HEK293T (cell line): ENCODE measurements around the gene CSDE1.

Experiments
- CTCF ChIA-PET: fragments of 350-600 bp; formaldehyde crosslinking; extraction: SDS; loops from one replicate; lab custom pipeline; 2021; ENCODE audit warnings: antibody characterized with exemption, inconsistent platforms; lab: Yijun Ruan, JAX
- POLR2A ChIA-PET: fragments of 350-600 bp; formaldehyde crosslinking; extraction: SDS; loops from one replicate; lab custom pipeline; 2020; ENCODE audit warnings: antibody characterized with exemption, inconsistent platforms; lab: Yijun Ruan, JAX
- DNase-seq: peaks from one replicate; pipeline ENCODE4 v3.0.0; 2012; ENCODE audit warnings: mixed read lengths; ENCODE audit errors: extremely low spot score
- ARNT ChIP-seq: fragments of 450-650 bp; IDR thresholded peaks from 2 replicates; pipeline ENCODE4 v1.6.1; 2017; ENCODE audit warnings: mild to moderate bottlenecking
- BHLHE40 ChIP-seq: fragments of 450-650 bp; IDR thresholded peaks from 2 replicates; pipeline ENCODE4 v1.6.1; 2016; ENCODE audit warnings: mild to moderate bottlenecking, moderate library complexity, borderline replicate concordance
- CTBP1 ChIP-seq: fragments of 450-650 bp; IDR thresholded peaks from 2 replicates; pipeline ENCODE4 v1.6.1; 2016; ENCODE audit warnings: borderline replicate concordance
- ELF4 ChIP-seq: fragments of 450-650 bp; IDR thresholded peaks from 2 replicates; pipeline ENCODE4 v1.6.1; 2017; ENCODE audit warnings: antibody characterized with exemption
- FOXA1 ChIP-seq: fragments of 450-650 bp; IDR thresholded peaks from 2 replicates; pipeline ENCODE4 v1.6.1; 2016; ENCODE audit warnings: mild to moderate bottlenecking
- FOXK2 ChIP-seq: fragments of 450-650 bp; IDR thresholded peaks from 2 replicates; pipeline ENCODE4 v1.6.1; 2016; ENCODE audit warnings: mild to moderate bottlenecking
- FOXM1 ChIP-seq: fragments of 450-650 bp; IDR thresholded peaks from 2 replicates; pipeline ENCODE4 v1.6.1; 2017; ENCODE audit warnings: mild to moderate bottlenecking, borderline replicate concordance
- HDGF ChIP-seq: fragments of 450-650 bp; IDR thresholded peaks from 2 replicates; pipeline ENCODE4 v1.6.1; 2017; ENCODE audit warnings: antibody characterized with exemption, borderline replicate concordance
- L3MBTL2 ChIP-seq: fragments of 450-650 bp; conservative IDR thresholded peaks from 2 replicates; pipeline ENCODE4 v1.6.1; 2016; ENCODE audit warnings: mild to moderate bottlenecking
- LEF1 ChIP-seq: fragments of 450-650 bp; IDR thresholded peaks from 2 replicates; pipeline ENCODE4 v1.6.1; 2017; ENCODE audit warnings: mild to moderate bottlenecking, borderline replicate concordance
- NFRKB ChIP-seq: fragments of 450-650 bp; IDR thresholded peaks from 2 replicates; pipeline ENCODE4 v1.6.1; 2016; ENCODE audit warnings: mild to moderate bottlenecking, moderate library complexity
- SP1 ChIP-seq: fragments of 450-650 bp; IDR thresholded peaks from 2 replicates; pipeline ENCODE4 v1.6.1; 2017
- SUZ12 ChIP-seq: fragments of 450-650 bp; IDR thresholded peaks from 2 replicates; pipeline ENCODE4 v1.6.1; 2016; ENCODE audit warnings: mild to moderate bottlenecking
- TARDBP ChIP-seq: fragments of 450-650 bp; IDR thresholded peaks from 2 replicates; pipeline ENCODE4 v1.6.1; 2016
- ZNF384 ChIP-seq: fragments of 450-650 bp; IDR thresholded peaks from 2 replicates; pipeline ENCODE4 v1.6.1; 2016
- TF ChIP-seq, protein P1 (sequence below): fragments of 450-650 bp; IDR thresholded peaks from 2 replicates; pipeline ENCODE4 v1.6.1; 2016

The CSDE1 gene

DNA sequence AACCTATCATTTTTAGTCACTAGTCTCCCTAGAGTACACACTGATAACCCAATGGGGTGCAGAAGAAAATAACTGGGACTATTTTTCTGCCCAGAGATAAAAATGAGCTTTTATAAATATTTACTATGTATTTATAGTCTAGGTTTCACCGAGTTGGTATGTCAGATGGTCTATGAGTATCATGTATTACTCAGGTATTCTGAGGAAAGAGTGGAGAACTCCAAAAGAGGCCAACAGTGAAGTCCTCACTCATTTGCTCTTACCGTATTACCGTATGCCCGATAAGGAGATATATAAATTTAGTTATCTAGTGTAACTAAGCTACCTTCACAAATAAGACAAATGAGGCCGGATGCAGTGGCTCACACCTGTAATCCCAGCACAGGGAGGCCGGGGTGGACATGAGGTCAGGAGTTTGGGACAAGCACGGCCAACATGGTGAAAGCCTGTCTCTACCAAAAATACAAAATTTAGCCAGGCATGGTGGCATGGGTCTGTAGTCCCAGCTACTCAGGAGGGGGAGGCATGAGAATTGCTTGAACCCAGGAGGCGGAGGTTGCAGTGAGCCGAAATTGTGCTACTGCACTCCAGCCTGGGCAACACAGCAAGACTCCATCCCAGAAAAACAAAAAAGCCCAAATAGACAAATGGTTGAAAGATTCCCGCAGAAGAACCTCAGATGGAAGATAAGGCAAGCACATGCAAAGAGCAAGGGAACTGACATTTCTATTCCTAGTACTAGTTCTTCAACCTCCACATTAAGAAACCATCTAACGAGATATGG is 15.6 kb downstream of the CSDE1 start:
- ChIA-PET POLR2A (no interaction called here), CTCF (no interaction called here)
- no peak for DNase-seq
- TF ChIP-seq LEF1 (no peak), ARNT (no peak), FOXA1 (no peak), ELF4 (no peak), ZNF384 (no peak), TARDBP (no peak), SUZ12 (no peak), CTBP1 (no peak), FOXM1 (no peak), FOXK2 (no peak), HDGF (no peak), NFRKB (no peak), SP1 (no peak), BHLHE40 (no peak)
- TF ChIP-seq, protein P1, sequence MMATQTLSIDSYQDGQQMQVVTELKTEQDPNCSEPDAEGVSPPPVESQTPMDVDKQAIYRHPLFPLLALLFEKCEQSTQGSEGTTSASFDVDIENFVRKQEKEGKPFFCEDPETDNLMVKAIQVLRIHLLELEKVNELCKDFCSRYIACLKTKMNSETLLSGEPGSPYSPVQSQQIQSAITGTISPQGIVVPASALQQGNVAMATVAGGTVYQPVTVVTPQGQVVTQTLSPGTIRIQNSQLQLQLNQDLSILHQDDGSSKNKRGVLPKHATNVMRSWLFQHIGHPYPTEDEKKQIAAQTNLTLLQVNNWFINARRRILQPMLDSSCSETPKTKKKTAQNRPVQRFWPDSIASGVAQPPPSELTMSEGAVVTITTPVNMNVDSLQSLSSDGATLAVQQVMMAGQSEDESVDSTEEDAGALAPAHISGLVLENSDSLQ = no peak

DNA sequence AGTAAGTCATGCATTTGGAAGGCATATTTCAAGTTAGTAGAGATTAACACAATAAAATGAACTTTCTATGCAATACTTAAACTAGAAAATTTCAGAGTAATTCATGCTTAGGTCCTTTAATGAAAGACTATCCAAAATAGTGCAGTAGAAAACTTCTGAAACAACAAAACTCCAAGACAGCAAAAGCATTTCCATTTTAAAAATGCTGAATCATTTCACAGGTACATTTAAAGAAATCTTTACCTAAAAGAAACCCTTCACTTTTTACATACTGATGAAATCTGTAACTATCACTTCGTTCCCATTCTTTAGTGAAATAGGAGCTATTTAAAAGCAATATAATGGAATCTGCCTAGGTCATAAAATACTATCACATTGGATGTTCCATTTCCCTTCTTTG is 17.5 kb downstream of the CSDE1 start:
- ChIA-PET POLR2A (no interaction called here), CTCF (no interaction called here)
- no peak for TF ChIP-seq FOXM1
- TF ChIP-seq TARDBP = no peak
- no peak for TF ChIP-seq BHLHE40
- no peak for TF ChIP-seq ARNT
- no peak for TF ChIP-seq HDGF
- TF ChIP-seq ELF4 = no peak
- no peak for DNase-seq

DNA sequence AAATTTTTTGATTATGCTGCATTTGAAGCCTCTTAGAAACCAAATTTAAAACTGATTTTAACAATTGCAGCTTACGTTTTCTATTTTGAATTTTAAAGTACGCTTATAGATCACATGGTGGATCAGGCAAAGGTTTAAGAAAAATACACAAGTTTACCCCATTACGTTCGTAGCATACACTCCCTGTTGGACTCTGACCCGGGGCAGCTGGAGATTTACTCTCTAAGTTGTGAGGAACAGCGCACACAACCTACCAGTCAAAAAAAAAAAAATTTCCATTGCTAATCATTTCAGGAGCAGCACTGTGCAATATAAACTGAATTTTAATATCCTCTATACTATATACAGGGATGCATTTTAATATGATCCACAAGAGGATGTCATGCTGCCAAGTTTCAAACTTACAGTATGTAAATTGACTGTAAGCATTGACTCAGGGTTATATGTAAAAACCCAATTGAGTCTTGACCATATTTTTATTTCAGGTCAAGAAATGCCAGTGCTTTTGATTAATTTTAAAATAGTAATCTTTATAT is 20.4 kb downstream of the CSDE1 start:
- ChIA-PET POLR2A (no interaction called here), CTCF (interaction anchor here (0.9 kb wide), 1 partner anchor 67 kb away, joined by 3 read pairs; no protein-coding TSS in a partner anchor)
- TF ChIP-seq ELF4 = no peak
- no peak for TF ChIP-seq BHLHE40
- TF ChIP-seq CTBP1 = no peak
- no peak for DNase-seq

DNA sequence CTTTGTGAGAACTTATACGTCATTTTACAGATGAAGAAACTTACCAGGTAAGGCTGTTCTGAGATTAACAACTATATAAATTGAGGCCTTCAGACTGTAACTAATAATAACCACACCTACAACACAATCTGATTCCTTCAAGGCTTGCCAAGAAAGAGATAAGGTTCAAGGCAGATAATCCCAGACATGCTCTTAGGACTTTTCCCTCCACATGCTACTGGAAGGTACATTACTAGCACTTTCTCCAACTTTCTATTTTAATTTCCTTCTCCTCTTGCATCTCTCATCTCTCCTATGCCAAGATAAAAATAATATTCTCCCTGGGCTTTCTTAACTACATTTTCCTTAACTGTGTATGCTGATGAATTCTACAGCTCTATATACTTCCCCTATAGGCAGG is 22.3 kb downstream of the CSDE1 start:
- DNase-seq = no peak
- no peak for TF ChIP-seq L3MBTL2
- no peak for TF ChIP-seq BHLHE40
- TF ChIP-seq ARNT = no peak
- no peak for TF ChIP-seq FOXK2
- TF ChIP-seq, protein P1 = no peak
- TF ChIP-seq ZNF384 = no peak
- no peak for TF ChIP-seq LEF1
- no peak for TF ChIP-seq TARDBP
- TF ChIP-seq SUZ12 = no peak
- no peak for TF ChIP-seq NFRKB
- ChIA-PET CTCF (no interaction called here), POLR2A (no interaction called here)

DNA sequence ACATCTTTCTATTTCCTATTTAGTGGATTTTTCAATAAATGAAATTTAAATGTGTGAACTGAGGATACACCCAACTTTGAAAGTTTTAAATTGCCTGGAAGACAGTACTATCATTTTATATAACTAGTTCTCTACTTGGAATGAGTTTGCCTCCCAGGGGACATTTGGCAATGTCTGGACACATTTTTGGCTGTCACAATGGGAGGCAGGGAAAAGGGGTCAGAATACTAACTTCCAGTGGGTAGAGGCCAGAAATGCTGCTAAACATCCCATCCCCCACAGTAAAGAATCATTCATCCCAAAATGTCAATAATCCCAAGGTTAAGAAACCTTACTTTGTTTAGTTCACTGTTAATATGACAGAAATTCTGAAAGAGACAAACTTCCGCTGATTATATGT is 28.0 kb downstream of the CSDE1 start:
- no peak for DNase-seq
- CTCF ChIA-PET = no interaction called here
- TF ChIP-seq NFRKB = no peak
- no peak for TF ChIP-seq SUZ12
- TF ChIP-seq, protein P1 = no peak
- TF ChIP-seq SP1 = no peak
- TF ChIP-seq CTBP1 = no peak
- no peak for TF ChIP-seq FOXM1
- TF ChIP-seq FOXK2 = no peak
- no peak for TF ChIP-seq BHLHE40
- TF ChIP-seq ZNF384 = no peak
- TF ChIP-seq L3MBTL2 = no peak
- POLR2A ChIA-PET = no interaction called here

DNA sequence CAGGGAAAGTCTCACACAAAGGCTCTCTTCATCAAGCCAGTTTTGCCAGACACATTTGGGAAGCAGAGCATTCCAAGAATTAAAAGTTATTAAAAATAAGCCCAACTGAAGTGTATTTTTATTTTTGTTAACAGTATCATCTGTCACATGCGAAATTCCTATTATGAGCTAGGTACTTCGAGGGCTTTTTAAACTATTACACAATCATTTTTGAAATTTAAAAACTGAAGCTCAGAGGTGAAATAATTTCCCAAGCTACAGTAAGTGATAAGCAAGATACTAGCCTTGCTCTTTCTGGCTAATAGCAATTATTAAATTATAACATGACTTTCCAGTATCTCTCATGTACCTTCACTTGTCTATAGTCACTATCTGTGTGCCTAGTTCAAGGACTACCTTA is 29.2 kb downstream of the CSDE1 start:
- TF ChIP-seq FOXK2 = no peak
- TF ChIP-seq BHLHE40 = no peak
- no peak for TF ChIP-seq ARNT
- no peak for TF ChIP-seq FOXA1
- TF ChIP-seq L3MBTL2 = no peak
- TF ChIP-seq LEF1 = no peak
- ChIA-PET CTCF (no interaction called here), POLR2A (no interaction called here)
- DNase-seq = no peak

DNA sequence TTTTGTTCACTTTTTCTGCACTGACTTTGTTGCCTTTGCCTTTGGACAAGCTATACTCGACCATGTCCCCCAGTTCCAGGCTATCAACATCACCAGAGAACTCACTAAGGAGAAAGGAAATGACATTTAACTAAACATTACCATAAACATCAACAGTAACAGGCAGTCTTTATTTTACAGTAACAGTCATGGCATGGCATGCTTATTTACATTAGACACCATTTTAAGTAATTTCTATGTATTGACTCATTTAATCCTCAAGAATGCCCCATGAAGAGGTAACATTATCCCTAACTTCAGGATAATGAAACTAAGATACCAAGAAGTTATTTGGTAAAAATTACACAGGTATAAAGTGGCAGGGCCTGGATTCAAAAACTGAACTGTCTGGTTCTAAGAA is 32.6 kb downstream of the CSDE1 start:
- TF ChIP-seq FOXA1 (no peak), SP1 (no peak), ELF4 (no peak), TARDBP (no peak), NFRKB (no peak), BHLHE40 (no peak), HDGF (no peak), ARNT (no peak), CTBP1 (no peak)
- TF ChIP-seq, protein P1 = no peak
- no peak for DNase-seq
- CTCF ChIA-PET = interaction anchor here (0.6 kb wide), 1 partner anchor 773 kb away, joined by 3 read pairs; no protein-coding TSS in a partner anchor
- POLR2A ChIA-PET = no interaction called here
